ENCODE results near the gene OBP2A.
A peak's percentile ranks its signal among the peaks of the same experiment; 100 is the strongest.

Gene OBP2A

DNA sequence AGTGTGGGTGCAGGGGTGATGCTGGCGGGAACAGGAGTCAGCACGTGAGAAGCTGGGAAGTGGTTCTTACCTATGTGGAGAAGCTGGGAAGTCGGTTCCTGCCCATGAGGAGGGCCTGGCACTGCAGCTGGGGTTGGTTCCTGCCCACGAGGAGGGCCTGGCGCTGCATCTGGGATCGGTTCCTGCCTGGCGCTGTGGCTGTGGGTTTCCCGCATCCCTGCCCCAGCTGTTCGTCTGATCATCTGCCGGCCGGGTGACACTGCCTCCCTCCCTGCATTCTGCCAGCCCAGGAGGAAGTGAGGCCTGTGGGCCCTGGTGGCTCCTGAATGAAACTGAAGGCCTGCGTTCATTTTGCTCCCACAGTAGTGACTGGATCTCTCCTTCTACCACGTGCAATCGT is 5.1 kb downstream of the OBP2A start:
- no peak for DNase-seq
- Mint-ChIP-seq H3K9me3 (no peaks in the 10 kb centered on the region), H3K4me3 (no peak overlapping the region), H3K27me3 (peaks cover 3% of the 10 kb centered on the region), H3K4me1 (ENCODE audit: low read depth) (no peaks in the 10 kb centered on the region), H3K27ac (no peak overlapping the region), H3K36me3 (ENCODE audit: low read depth) (no peaks in the 10 kb centered on the region)

GRCh38 chr9:135551456-135551855 is 5.5 kb downstream of the OBP2A start:
- Mint-ChIP-seq H3K4me1 (ENCODE audit: low read depth) (no peaks in the 10 kb centered on the region), H3K4me3 (no peak overlapping the region)

DNA sequence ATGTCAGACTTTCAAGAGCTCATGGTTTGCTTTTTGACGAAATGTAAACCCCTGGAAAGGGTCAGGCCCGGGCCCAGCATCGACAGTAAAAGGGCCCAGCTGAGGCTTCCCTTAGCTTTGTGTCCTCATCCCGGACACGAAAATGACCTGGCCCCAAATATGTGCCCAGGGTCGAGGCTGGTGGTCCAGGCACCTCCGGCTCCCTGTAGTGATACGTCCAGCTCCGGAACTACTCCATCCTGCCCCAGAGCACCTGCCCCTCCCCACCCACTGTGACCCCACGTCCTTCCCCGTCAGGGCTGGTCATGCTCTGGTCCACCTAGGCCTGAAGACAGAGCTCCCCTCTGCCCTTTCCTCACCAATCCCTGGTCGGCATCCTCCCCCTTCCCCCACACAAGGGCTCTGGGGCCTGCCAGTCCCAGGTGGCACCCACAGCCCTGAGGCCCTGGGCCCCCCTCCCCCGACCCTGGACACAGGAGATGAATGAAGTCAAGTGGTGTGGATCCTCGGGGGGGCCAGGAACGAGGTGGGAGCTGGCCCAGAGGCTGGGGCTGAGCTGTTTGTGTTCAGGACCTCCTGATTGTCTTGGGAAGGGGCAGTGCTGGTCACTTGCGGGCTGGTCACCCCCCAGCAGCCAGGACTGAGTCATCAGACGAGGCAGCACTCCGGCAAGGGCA is 6.2 kb downstream of the OBP2A start:
- Mint-ChIP-seq H3K4me3 (no peak overlapping the region), H3K27ac (no peak overlapping the region), H3K36me3 (ENCODE audit: low read depth) (no peaks in the 10 kb centered on the region), H3K4me1 (ENCODE audit: low read depth) (no peaks in the 10 kb centered on the region), H3K27me3 (peaks cover 3% of the 10 kb centered on the region), H3K9me3 (no peaks in the 10 kb centered on the region)
- no peak for DNase-seq

More at GRCh38 chr9:135551456-135551855, 5.5 kb downstream of the OBP2A start:
- H3K36me3 Mint-ChIP-seq (ENCODE audit: low read depth) = no peaks in the 10 kb centered on the region
- no peaks in the 10 kb centered on the region for H3K9me3 Mint-ChIP-seq
- H3K27ac Mint-ChIP-seq = no peak overlapping the region
- H3K27me3 Mint-ChIP-seq = peaks cover 3% of the 10 kb centered on the region
- DNase-seq = no peak

- no peaks in the 10 kb centered on the region for H3K36me3 Mint-ChIP-seq (ENCODE audit: low read depth)
- H3K27ac Mint-ChIP-seq = no peak overlapping the region
- peak; percentile 2 for DNase-seq
- H3K27me3 Mint-ChIP-seq = peaks cover 3% of the 10 kb centered on the region
- no peaks in the 10 kb centered on the region for H3K9me3 Mint-ChIP-seq
- H3K4me3 Mint-ChIP-seq = no peak overlapping the region
- no peaks in the 10 kb centered on the region for H3K4me1 Mint-ChIP-seq (ENCODE audit: low read depth)
Measured at GRCh38 chr9:135552698-135553171, 6.8 kb downstream of the OBP2A start.

DNA sequence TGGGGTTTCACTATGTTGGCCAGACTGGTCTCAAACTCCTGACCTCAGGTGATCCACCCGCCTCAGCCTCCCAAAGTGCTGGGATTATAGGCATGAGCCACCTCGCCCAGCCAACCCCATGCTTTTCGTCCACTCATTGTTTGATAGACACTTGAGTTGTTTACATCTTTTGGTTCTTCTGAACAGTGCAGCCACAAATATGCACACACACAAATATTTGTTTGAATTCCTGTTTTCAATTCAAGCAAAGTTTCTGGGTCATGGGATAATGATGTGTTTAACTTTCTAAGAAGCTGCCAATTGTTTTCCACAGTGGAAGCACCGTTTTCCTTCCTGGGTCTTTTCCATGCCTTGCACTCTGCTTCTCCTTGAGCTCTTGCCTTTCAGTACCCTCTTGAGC is 8.8 kb downstream of the OBP2A start:
- Mint-ChIP-seq H3K27me3 (peaks cover 5% of the 10 kb centered on the region), H3K27ac (no peak overlapping the region), H3K9me3 (no peaks in the 10 kb centered on the region), H3K4me1 (ENCODE audit: low read depth) (no peaks in the 10 kb centered on the region), H3K36me3 (ENCODE audit: low read depth) (no peaks in the 10 kb centered on the region), H3K4me3 (no peak overlapping the region)
- DNase-seq = no peak

DNA sequence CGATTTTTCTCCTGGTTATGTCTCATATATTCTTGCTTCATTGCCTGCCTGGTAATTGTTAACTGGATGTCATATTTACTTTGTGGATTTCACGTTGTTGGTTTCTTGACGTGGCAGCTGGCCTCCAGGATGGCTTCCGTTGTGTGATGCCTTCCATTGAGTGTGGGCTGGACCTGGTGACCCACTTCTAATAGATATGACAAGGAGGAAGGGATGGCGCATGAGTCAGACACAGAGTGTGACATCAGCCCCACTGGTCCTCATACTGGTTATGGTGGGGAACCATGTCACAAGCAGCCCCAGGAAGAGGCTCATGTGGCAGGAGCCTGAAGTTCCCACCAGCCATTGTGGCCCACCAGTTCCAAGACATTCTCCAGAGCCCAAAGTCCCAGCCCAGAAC is 9.3 kb downstream of the OBP2A start:
- H3K9me3 Mint-ChIP-seq = no peaks in the 10 kb centered on the region
- DNase-seq = no peak
- no peaks in the 10 kb centered on the region for H3K4me1 Mint-ChIP-seq (ENCODE audit: low read depth)
- peaks cover 5% of the 10 kb centered on the region for H3K27me3 Mint-ChIP-seq
- no peak overlapping the region for H3K27ac Mint-ChIP-seq
- no peak overlapping the region for H3K4me3 Mint-ChIP-seq
- H3K36me3 Mint-ChIP-seq (ENCODE audit: low read depth) = no peaks in the 10 kb centered on the region

DNA sequence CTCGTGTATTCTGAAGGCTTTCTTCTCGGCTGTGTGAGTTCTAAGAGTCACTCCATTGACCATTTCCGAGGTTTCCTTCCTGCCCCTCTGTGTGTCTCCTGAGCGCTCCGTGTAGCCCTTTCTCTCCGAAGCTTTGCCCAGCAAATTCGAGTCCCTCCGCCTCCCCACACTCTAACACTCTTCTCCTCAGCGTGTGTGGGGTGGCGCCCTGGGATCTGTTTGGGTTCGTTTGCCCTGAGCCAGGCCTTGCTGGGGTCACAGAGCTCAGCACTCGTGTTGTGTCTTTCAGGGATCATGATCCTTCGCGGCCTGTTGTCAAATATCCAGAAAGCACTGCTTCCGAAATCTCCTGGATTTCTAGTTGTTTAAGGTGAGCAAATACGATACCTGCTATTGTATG is 10.0 kb downstream of the OBP2A start:
- H3K9me3 Mint-ChIP-seq = no peaks in the 10 kb centered on the region
- no peak overlapping the region for H3K4me3 Mint-ChIP-seq
- H3K36me3 Mint-ChIP-seq (ENCODE audit: low read depth) = no peaks in the 10 kb centered on the region
- H3K27me3 Mint-ChIP-seq = peaks cover 10% of the 10 kb centered on the region
- H3K27ac Mint-ChIP-seq = no peak overlapping the region
- H3K4me1 Mint-ChIP-seq (ENCODE audit: low read depth) = no peaks in the 10 kb centered on the region
- no peak for DNase-seq

DNA sequence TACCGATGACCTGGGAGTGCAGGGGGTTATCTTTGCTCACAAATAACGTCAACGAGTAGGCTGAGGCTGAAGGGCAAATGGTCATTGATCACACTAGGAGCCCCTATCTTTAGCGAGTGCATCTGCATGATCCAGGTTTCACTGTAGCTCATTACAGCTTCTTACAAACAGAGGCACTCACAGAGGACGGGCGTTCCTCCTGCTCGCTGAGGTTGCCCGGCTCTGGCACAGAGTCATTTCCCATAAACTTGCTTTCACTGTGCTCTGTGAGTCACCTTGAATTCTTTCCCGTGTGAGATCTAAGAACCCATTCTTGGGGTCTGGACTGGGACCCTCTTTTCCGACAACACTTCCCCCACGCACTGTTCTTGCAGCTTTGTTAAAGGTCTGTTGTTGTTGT is 13.7 kb downstream of the OBP2A start:
- no peak overlapping the region for H3K4me3 Mint-ChIP-seq
- no peak overlapping the region for H3K27ac Mint-ChIP-seq
- no peaks in the 10 kb centered on the region for H3K9me3 Mint-ChIP-seq
- DNase-seq = no peak
- H3K36me3 Mint-ChIP-seq (ENCODE audit: low read depth) = no peaks in the 10 kb centered on the region
- H3K4me1 Mint-ChIP-seq (ENCODE audit: low read depth) = no peaks in the 10 kb centered on the region
- H3K27me3 Mint-ChIP-seq = peaks cover 24% of the 10 kb centered on the region

- no peaks in the 10 kb centered on the region for H3K4me1 Mint-ChIP-seq (ENCODE audit: low read depth)
- no peak within 1 kb of the TSS for H3K27ac Mint-ChIP-seq
- no peak within 1 kb of the TSS for H3K4me3 Mint-ChIP-seq
- H3K27me3 Mint-ChIP-seq = peaks cover 32% of the 10 kb centered on the region
- no peak for DNase-seq
- H3K36me3 Mint-ChIP-seq (ENCODE audit: low read depth) = no peaks in the 10 kb centered on the region
- H3K9me3 Mint-ChIP-seq = no peaks in the 10 kb centered on the region
Measured at GRCh38 chr9:135561391-135562234, 15.7 kb downstream of the OBP2A start, which contains the start of gene PAEP. Gene PAEP, plus strand, starts transcription at chr9:135561756.

GRCh38 chr9:135562235-135562745 is 16.4 kb downstream of the OBP2A start:
- no peak overlapping the region for H3K4me3 Mint-ChIP-seq
- no peaks in the 10 kb centered on the region for H3K4me1 Mint-ChIP-seq (ENCODE audit: low read depth)
- no peaks in the 10 kb centered on the region for H3K9me3 Mint-ChIP-seq
- H3K36me3 Mint-ChIP-seq (ENCODE audit: low read depth) = no peaks in the 10 kb centered on the region
- no peak for DNase-seq
- H3K27me3 Mint-ChIP-seq = peaks cover 39% of the 10 kb centered on the region
- H3K27ac Mint-ChIP-seq = no peak overlapping the region

DNA sequence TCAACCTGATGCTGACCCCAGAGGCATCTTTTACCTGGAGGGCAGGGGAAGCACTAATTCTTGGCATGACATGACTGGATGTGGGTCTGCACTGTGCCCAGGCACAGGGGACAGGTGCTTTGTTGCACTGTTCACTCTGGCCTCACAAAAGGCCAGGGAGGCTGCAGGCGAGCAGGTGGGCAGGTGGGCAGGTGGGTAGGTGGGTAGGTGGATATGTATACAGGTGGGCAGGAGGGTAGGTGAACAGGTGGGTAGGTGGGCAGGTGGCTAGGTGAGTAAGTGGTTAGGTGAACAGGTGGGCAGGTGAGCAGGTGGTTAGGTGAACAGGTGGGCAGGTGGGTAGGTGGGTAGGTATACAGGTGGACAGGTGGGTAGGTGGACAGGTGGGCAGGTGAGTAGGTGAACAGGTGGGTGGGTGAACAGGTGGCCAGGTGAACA is 17.1 kb downstream of the OBP2A start:
- Mint-ChIP-seq H3K27ac (no peak overlapping the region), H3K4me1 (ENCODE audit: low read depth) (no peaks in the 10 kb centered on the region), H3K36me3 (ENCODE audit: low read depth) (no peaks in the 10 kb centered on the region), H3K27me3 (peaks cover 40% of the 10 kb centered on the region), H3K9me3 (no peaks in the 10 kb centered on the region), H3K4me3 (no peak overlapping the region)
- no peak for DNase-seq

- peaks cover under 1% of the 10 kb centered on the region for H3K9me3 Mint-ChIP-seq
- no peak overlapping the region for H3K27ac Mint-ChIP-seq
- no peak overlapping the region for H3K4me3 Mint-ChIP-seq
- DNase-seq = no peak
- peaks cover 39% of the 10 kb centered on the region for H3K27me3 Mint-ChIP-seq
- H3K4me1 Mint-ChIP-seq (ENCODE audit: low read depth) = no peaks in the 10 kb centered on the region
- no peaks in the 10 kb centered on the region for H3K36me3 Mint-ChIP-seq (ENCODE audit: low read depth)
Measured at GRCh38 chr9:135563858-135564257, 17.9 kb downstream of the OBP2A start.

GRCh38 chr9:135565141-135565628 is 19.3 kb downstream of the OBP2A start:
- peaks cover 45% of the 10 kb centered on the region for H3K27me3 Mint-ChIP-seq

DNA sequence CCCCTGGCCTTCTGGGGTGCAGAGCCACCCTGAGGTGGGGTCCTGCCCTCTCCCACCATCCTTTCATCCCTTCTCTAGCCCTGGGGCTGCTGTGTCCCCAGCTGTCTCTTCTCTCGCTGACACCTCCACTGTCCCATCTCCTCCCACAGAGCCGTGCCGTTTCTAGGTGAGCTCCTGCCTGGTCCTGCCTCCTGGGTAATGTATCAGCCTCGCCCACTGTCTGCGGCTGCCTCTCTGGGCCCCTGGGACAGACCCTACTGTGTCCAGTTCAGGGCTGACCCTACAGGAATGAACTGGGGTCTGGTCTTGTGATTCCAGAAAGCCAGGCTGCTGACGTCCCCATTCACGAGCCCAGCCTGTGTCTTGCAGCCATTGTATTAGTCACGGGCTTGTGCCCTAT is 19.7 kb downstream of the OBP2A start:
- Mint-ChIP-seq H3K4me3 (no peak overlapping the region), H3K9me3 (peaks cover 7% of the 10 kb centered on the region), H3K36me3 (ENCODE audit: low read depth) (no peaks in the 10 kb centered on the region), H3K27me3 (peaks cover 43% of the 10 kb centered on the region), H3K27ac (no peak overlapping the region), H3K4me1 (ENCODE audit: low read depth) (no peaks in the 10 kb centered on the region)
- no peak for DNase-seq

More at GRCh38 chr9:135565141-135565628, 19.3 kb downstream of the OBP2A start:
- Mint-ChIP-seq H3K27ac (no peak overlapping the region), H3K36me3 (ENCODE audit: low read depth) (no peaks in the 10 kb centered on the region), H3K4me1 (ENCODE audit: low read depth) (no peaks in the 10 kb centered on the region), H3K4me3 (no peak overlapping the region), H3K9me3 (peaks cover 7% of the 10 kb centered on the region)
- DNase-seq = no peak

DNA sequence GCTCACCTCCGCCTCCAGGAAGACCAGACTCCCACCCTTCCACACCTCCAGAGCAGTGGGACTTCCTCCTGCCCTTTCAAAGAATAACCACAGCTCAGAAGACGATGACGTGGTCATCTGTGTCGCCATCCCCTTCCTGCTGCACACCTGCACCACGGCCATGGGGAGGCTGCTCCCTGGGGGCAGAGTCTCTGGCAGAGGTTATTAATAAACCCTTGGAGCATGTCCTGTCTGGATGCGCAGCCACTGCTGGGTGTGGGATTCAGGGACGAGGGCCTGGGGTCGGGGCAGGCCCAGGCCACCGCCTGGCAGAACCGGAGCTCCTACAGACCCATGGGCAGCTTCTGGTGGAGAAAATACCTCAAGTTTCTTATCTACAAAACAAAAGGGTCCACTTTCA is 20.6 kb downstream of the OBP2A start:
- Mint-ChIP-seq H3K9me3 (peaks cover 7% of the 10 kb centered on the region), H3K36me3 (ENCODE audit: low read depth) (no peaks in the 10 kb centered on the region), H3K27me3 (peaks cover 36% of the 10 kb centered on the region), H3K4me3 (no peak overlapping the region), H3K4me1 (ENCODE audit: low read depth) (no peaks in the 10 kb centered on the region), H3K27ac (no peak overlapping the region)
- no peak for DNase-seq

Measured in activated T-cell treated with anti-CD3 and anti-CD28 coated beads, Interleukin-2, amount 50 U/mL, for 24 hours (primary cell).